K562 (cell line): Measurements from ENCODE around the gene LMAN2L. TPM values are rescaled to one million over a fixed set of nuclear protein-coding genes. Genes with fewer than 3 reads are reported as not detected.

Experiments used
- TCF7L2 ChIP-seq: fragments of 150-350 bp; IDR thresholded peaks from 2 replicates; pipeline ENCODE4 v1.6.1; 2016; ENCODE audit warnings: low read depth, mild to moderate bottlenecking, low read length, moderate library complexity
- polyA plus RNA-seq, 8 experiments: library from polyadenylated mRNA; depleted of rRNA in 4 of 8; stranded (reverse) in 5 of 8; unstranded in 3 of 8; fragments of >200 nt; fragmentation: Nextera tagmentation in 2 of 8; fragmentation: Illumina TruSeq in 1 of 8; extraction: Ambion mirVana in 2 of 8; extraction: Trizol in 1 of 8; gene quantifications; 2 replicates each; pipeline versions ENCODE4 v1.2.1 to v1.2.3, GENCODE V29; 2011 to 2014; ENCODE audit warnings: inconsistent platforms in 1 of 8, missing spikeins in 1 of 8
- total RNA-seq, 7 experiments: library from RNA; depleted of rRNA in 6 of 7; stranded (reverse); fragments of >200 nt in 6 of 7; fragmentation: Illumina TruSeq in 2 of 7; extraction: Trizol in 2 of 7; gene quantifications; 2 replicates each; pipeline versions ENCODE4 v1.2.1 to v1.2.3, GENCODE V29; 2011 to 2021; ENCODE audit warnings: low replicate concordance in 1 of 7
- TF ChIP-seq, protein P1 (sequence below): fragments of 450-650 bp; IDR thresholded peaks from 2 replicates; pipeline ENCODE4 v1.6.1; 2016; ENCODE audit warnings: mild to moderate bottlenecking, moderate library complexity
- TF ChIP-seq, protein P2 (sequence below), 2 experiments: fragments of 250-450 bp in 1 of 2; fragments of 450-650 bp in 1 of 2; sonication (Bioruptor Pico) in 1 of 2; IDR thresholded peaks; 2 replicates each; pipeline versions ENCODE4 v1.6.1 to v1.8.0; 2016 to 2021; ENCODE audit warnings: mild to moderate bottlenecking in 2 of 2, moderate library complexity in 2 of 2, missing compliant biosample characterization in 1 of 2, missing genetic modification characterization in 1 of 2

Gene LMAN2L
- total and polyA plus RNA-seq, 9 of the 15 experiments (the other 6 are each of a cell fraction or from before 2014, with no cell fraction given) = 7.2 to 37.7 (median 12.5) TPM

DNA sequence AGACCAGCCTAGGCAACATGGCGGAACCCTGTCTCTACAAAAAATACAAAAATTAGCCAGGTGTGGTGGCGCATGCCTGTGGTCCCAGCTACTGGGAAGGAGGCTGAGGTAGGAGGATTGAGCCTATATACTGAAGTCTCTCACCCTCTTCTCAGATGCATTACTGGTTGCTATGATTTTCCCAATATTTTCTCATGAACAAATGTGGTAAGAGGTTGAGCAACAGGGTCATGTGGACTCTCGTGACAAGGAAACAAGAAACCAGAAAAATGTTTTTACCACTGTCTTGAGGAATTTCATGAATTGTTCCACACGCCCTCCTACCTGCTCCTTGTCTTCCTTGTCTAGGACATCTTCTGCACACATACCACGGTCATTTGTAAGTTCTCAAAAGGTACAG lies 12.4 kb downstream of the LMAN2L start (continued):
- TF ChIP-seq, protein P1, sequence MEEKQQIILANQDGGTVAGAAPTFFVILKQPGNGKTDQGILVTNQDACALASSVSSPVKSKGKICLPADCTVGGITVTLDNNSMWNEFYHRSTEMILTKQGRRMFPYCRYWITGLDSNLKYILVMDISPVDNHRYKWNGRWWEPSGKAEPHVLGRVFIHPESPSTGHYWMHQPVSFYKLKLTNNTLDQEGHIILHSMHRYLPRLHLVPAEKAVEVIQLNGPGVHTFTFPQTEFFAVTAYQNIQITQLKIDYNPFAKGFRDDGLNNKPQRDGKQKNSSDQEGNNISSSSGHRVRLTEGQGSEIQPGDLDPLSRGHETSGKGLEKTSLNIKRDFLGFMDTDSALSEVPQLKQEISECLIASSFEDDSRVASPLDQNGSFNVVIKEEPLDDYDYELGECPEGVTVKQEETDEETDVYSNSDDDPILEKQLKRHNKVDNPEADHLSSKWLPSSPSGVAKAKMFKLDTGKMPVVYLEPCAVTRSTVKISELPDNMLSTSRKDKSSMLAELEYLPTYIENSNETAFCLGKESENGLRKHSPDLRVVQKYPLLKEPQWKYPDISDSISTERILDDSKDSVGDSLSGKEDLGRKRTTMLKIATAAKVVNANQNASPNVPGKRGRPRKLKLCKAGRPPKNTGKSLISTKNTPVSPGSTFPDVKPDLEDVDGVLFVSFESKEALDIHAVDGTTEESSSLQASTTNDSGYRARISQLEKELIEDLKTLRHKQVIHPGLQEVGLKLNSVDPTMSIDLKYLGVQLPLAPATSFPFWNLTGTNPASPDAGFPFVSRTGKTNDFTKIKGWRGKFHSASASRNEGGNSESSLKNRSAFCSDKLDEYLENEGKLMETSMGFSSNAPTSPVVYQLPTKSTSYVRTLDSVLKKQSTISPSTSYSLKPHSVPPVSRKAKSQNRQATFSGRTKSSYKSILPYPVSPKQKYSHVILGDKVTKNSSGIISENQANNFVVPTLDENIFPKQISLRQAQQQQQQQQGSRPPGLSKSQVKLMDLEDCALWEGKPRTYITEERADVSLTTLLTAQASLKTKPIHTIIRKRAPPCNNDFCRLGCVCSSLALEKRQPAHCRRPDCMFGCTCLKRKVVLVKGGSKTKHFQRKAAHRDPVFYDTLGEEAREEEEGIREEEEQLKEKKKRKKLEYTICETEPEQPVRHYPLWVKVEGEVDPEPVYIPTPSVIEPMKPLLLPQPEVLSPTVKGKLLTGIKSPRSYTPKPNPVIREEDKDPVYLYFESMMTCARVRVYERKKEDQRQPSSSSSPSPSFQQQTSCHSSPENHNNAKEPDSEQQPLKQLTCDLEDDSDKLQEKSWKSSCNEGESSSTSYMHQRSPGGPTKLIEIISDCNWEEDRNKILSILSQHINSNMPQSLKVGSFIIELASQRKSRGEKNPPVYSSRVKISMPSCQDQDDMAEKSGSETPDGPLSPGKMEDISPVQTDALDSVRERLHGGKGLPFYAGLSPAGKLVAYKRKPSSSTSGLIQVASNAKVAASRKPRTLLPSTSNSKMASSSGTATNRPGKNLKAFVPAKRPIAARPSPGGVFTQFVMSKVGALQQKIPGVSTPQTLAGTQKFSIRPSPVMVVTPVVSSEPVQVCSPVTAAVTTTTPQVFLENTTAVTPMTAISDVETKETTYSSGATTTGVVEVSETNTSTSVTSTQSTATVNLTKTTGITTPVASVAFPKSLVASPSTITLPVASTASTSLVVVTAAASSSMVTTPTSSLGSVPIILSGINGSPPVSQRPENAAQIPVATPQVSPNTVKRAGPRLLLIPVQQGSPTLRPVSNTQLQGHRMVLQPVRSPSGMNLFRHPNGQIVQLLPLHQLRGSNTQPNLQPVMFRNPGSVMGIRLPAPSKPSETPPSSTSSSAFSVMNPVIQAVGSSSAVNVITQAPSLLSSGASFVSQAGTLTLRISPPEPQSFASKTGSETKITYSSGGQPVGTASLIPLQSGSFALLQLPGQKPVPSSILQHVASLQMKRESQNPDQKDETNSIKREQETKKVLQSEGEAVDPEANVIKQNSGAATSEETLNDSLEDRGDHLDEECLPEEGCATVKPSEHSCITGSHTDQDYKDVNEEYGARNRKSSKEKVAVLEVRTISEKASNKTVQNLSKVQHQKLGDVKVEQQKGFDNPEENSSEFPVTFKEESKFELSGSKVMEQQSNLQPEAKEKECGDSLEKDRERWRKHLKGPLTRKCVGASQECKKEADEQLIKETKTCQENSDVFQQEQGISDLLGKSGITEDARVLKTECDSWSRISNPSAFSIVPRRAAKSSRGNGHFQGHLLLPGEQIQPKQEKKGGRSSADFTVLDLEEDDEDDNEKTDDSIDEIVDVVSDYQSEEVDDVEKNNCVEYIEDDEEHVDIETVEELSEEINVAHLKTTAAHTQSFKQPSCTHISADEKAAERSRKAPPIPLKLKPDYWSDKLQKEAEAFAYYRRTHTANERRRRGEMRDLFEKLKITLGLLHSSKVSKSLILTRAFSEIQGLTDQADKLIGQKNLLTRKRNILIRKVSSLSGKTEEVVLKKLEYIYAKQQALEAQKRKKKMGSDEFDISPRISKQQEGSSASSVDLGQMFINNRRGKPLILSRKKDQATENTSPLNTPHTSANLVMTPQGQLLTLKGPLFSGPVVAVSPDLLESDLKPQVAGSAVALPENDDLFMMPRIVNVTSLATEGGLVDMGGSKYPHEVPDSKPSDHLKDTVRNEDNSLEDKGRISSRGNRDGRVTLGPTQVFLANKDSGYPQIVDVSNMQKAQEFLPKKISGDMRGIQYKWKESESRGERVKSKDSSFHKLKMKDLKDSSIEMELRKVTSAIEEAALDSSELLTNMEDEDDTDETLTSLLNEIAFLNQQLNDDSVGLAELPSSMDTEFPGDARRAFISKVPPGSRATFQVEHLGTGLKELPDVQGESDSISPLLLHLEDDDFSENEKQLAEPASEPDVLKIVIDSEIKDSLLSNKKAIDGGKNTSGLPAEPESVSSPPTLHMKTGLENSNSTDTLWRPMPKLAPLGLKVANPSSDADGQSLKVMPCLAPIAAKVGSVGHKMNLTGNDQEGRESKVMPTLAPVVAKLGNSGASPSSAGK = no peak
- TF ChIP-seq TCF7L2 = no peak
- TF ChIP-seq, protein P2, sequence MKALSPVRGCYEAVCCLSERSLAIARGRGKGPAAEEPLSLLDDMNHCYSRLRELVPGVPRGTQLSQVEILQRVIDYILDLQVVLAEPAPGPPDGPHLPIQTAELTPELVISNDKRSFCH (CRISPR knock-in tag; IDR thresholded peaks at IDR 0.05) = no peak
- TF ChIP-seq, protein P2 (tag; IDR thresholded peaks at IDR 0.05) = no peak
